ENCODE data around the gene TRAPPC1. TPM values are rescaled to one million over a fixed set of nuclear protein-coding genes. Genes with fewer than 3 reads are reported as not detected.

TRAPPC1 gene
- total RNA-seq, 1 experiment from 2014 or later, result 132 TPM

DNA sequence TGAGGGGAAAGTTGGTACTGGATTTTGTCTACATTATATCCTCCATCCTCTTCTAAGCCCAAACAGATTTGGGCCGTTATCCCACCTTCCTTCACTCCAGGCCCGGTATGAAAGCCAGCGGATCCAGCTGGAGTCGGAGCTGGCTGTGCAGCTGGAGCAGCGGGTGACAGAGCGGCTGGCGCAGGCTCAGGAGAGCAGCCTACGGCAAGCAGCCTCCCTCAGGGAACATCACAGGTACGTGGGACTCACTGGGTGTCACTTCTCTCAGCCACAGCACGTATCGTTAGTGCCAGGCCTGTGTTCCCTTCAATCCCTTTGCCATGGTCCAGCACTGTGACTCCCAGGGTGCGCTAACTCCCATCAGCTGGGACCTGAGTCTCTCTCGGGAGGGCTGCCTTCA lies 11.5 kb upstream of the TRAPPC1 start:
- no peaks in the 10 kb centered on the region for H4K20me1 ChIP-seq (ENCODE audit: control insufficient read depth, insufficient read depth, insufficient read length)
- no peak overlapping the region for H4K8ac ChIP-seq (replicated peaks; ENCODE audit: insufficient read length, low read depth, low read length)
- no peaks in the 10 kb centered on the region for H3K9me3 ChIP-seq (ENCODE audit: control insufficient read depth, low read depth, low read length)
- Mint-ChIP-seq H3K27ac (no peak overlapping the region), H3K36me3 (ENCODE audit: insufficient read depth in 1 of 3, low read depth in 3 of 3) (peaks cover 23 to 83% (median 81%) of the 10 kb centered on the region in 3 experiments; a peak in 6 of 7 replicates), H3K4me3 (no peak overlapping the region), H3K27me3 (ENCODE audit: low read depth) (no peaks in the 10 kb centered on the region), H3K4me1 (no peaks in the 10 kb centered on the region), H3K9me3 (no peaks in the 10 kb centered on the region)
- H3K14ac ChIP-seq (ENCODE audit: insufficient read depth, low read length), result no peak overlapping the region
- no peak overlapping the region for H2BK20ac ChIP-seq (ENCODE audit: low read depth, low read length, poor library complexity, severe bottlenecking)
- no peak overlapping the region for H2BK15ac ChIP-seq (ENCODE audit: low read depth, low read length)
- H3K4me2 ChIP-seq (ENCODE audit: insufficient read depth, insufficient read length, low read length), result no peak overlapping the region
- no peak overlapping the region for H3K4ac ChIP-seq (ENCODE audit: low read depth, low read length)
- H3K27ac ChIP-seq (ENCODE audit: insufficient read length, low read depth, low read length), result no peak overlapping the region
- no peaks in the 10 kb centered on the region for H3K4me1 ChIP-seq (ENCODE audit: insufficient read depth, low read length)
- no peak overlapping the region for H2BK12ac ChIP-seq (ENCODE audit: insufficient read length, low read depth, low read length)
- no peak overlapping the region for H2BK120ac ChIP-seq (ENCODE audit: low read depth, low read length, poor library complexity, severe bottlenecking)
- no CpG with 5 or more reads among the region's 13 CpGs for WGBS (ENCODE audit: extremely low coverage, insufficient read length, low lambda C conversion rate)
- TF ChIP-seq, protein P1, sequence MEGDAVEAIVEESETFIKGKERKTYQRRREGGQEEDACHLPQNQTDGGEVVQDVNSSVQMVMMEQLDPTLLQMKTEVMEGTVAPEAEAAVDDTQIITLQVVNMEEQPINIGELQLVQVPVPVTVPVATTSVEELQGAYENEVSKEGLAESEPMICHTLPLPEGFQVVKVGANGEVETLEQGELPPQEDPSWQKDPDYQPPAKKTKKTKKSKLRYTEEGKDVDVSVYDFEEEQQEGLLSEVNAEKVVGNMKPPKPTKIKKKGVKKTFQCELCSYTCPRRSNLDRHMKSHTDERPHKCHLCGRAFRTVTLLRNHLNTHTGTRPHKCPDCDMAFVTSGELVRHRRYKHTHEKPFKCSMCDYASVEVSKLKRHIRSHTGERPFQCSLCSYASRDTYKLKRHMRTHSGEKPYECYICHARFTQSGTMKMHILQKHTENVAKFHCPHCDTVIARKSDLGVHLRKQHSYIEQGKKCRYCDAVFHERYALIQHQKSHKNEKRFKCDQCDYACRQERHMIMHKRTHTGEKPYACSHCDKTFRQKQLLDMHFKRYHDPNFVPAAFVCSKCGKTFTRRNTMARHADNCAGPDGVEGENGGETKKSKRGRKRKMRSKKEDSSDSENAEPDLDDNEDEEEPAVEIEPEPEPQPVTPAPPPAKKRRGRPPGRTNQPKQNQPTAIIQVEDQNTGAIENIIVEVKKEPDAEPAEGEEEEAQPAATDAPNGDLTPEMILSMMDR (conservative IDR thresholded peaks at IDR 0.05), result no peak
- DNase-seq, result no peak
- no peak overlapping the region for H2AK5ac ChIP-seq (ENCODE audit: insufficient read length, low read length)
- no peak overlapping the region for H3K18ac ChIP-seq (ENCODE audit: insufficient read length, low read depth, low read length)
- no peak overlapping the region for H3K23ac ChIP-seq (ENCODE audit: insufficient read length, low read depth, low read length)
- no peaks in the 10 kb centered on the region for H3K23me2 ChIP-seq (ENCODE audit: insufficient read length, low read depth, low read length, poor library complexity, severe bottlenecking)
- H3K79me2 ChIP-seq (ENCODE audit: insufficient read depth, low read length), result no peaks in the 10 kb centered on the region
- no peaks in the 10 kb centered on the region for H3K79me1 ChIP-seq (ENCODE audit: insufficient read depth, low read depth, low read length, poor library complexity, severe bottlenecking)
- no peak overlapping the region for H4K5ac ChIP-seq (ENCODE audit: insufficient read length, low read depth, low read length)
- no peak overlapping the region for H3T11ph ChIP-seq (ENCODE audit: low read length)
- no peak overlapping the region for H4K91ac ChIP-seq (ENCODE audit: insufficient read length, low read depth, low read length)
- no peak overlapping the region for H2BK5ac ChIP-seq (ENCODE audit: insufficient read length, low read length)
- H3K56ac ChIP-seq (ENCODE audit: insufficient read length, low read depth, low read length), result no peak overlapping the region
- H2AFZ ChIP-seq (ENCODE audit: low read length), result no peak overlapping the region
- no peak overlapping the region for H3K9ac ChIP-seq (ENCODE audit: extremely low read depth, insufficient read length, low read length)
- no peaks in the 10 kb centered on the region for H3K27me3 ChIP-seq (ENCODE audit: insufficient read depth, low read length)
